ENCODE results near the gene ADCY2. TPM values are rescaled to one million over a fixed set of nuclear protein-coding genes. Genes with fewer than 3 reads are reported as not detected.

The ADCY2 gene
- total RNA-seq, 4 donors from 2014 or later, result 0.34 to 2.7 (median 1.5) TPM

DNA sequence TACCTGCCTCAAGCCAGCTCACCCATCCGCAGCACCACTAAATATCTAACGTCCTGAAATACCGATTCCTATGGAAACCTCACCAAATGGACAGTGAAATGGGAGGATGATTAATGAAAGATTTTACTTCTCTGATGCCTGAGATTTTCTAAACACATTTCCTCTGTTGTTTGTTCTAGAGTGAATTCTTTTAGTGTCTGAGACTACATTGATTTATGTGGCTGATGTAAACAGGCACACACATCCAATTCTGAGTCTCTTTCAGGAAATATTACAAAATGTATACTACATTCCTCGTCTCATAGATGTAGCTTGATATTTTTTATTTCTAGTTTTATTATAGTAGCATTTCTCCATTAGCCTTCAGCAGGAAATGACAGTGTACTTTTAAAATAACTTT lies 20.5 kb upstream of the ADCY2 start:
- DNase-seq, result no peak
- Histone ChIP-seq H3K27ac (no peak overlapping the region), H3K9me3 (no peaks in the 10 kb centered on the region), H3K4me1 (no peaks in the 10 kb centered on the region), H3K36me3 (no peaks in the 10 kb centered on the region), H3K4me3 (replicated peaks in 1 of 3) (no peak overlapping the region), H3K27me3 (no peaks in the 10 kb centered on the region)
- 87% methylated on average over 4 of the region's 4 CpGs for WGBS, 2 donors
- intact Hi-C loops (cut with DNase I), result no loop called here
- TF ChIP-seq, protein P1, sequence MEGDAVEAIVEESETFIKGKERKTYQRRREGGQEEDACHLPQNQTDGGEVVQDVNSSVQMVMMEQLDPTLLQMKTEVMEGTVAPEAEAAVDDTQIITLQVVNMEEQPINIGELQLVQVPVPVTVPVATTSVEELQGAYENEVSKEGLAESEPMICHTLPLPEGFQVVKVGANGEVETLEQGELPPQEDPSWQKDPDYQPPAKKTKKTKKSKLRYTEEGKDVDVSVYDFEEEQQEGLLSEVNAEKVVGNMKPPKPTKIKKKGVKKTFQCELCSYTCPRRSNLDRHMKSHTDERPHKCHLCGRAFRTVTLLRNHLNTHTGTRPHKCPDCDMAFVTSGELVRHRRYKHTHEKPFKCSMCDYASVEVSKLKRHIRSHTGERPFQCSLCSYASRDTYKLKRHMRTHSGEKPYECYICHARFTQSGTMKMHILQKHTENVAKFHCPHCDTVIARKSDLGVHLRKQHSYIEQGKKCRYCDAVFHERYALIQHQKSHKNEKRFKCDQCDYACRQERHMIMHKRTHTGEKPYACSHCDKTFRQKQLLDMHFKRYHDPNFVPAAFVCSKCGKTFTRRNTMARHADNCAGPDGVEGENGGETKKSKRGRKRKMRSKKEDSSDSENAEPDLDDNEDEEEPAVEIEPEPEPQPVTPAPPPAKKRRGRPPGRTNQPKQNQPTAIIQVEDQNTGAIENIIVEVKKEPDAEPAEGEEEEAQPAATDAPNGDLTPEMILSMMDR (IDR thresholded peaks at IDR 0.05), result no peak
- no peak for TF ChIP-seq POLR2A (IDR thresholded peaks at IDR 0.05)

- TF ChIP-seq, protein P1 (IDR thresholded peaks at IDR 0.05), result no peak
- no peak for TF ChIP-seq POLR2A (IDR thresholded peaks at IDR 0.05)
- no peak overlapping the region for H3K27ac ChIP-seq
- WGBS, 2 donors, result 64% methylated on average over 3 of the region's 3 CpGs
Observed at GRCh38 chr5:7376871-7377270, 19.1 kb upstream of the ADCY2 start.

DNA sequence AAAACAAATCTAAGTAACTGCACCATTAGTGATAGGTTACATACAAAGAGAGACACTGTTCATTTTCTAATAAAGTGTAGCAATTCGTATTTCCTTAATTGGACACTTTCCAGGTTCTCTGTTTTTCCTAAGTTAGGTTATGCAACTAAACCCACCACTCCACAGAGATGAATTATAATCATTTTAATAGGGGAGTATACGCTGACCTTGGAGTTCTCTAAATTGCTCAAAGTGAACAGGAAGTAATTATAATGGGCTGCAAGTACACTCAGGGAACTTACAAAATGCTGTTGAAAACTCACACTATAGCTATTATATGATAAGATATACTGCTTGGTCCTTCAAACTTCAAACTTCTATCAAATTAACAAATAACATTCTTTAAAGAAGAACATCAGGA lies 18.2 kb upstream of the ADCY2 start:
- 60% methylated on average over 2 of the region's 2 CpGs for WGBS, 2 donors
- H3K27me3 ChIP-seq, result no peaks in the 10 kb centered on the region

More at GRCh38 chr5:7376871-7377270, 19.1 kb upstream of the ADCY2 start:
- Histone ChIP-seq H3K4me3 (replicated peaks in 1 of 3) (no peak overlapping the region), H3K27me3 (no peaks in the 10 kb centered on the region), H3K9me3 (no peaks in the 10 kb centered on the region), H3K4me1 (no peaks in the 10 kb centered on the region), H3K36me3 (no peaks in the 10 kb centered on the region)
- no peak for DNase-seq
- intact Hi-C loops (cut with DNase I), result no loop called here

DNA sequence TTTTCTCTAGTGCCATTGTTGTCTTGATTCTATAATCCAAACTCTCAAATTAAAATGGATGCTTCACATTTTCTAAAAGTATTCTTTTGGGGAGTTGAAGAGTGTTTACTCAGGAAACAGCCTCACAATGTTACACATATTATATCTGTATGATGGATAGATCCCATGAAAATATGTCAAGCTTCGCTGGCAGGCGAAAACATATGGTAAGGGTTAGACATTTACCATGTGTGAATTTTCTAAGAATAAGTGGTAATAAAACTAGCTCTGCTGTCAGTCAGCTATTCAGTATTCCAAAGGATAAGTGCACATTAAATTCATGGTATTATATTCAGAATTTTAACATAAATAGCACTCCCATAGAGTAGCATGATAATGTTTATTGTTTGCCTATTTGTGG lies 13.3 kb upstream of the ADCY2 start:
- no peak for DNase-seq
- TF ChIP-seq, protein P1 (IDR thresholded peaks at IDR 0.05), result no peak
- no peak for TF ChIP-seq POLR2A (IDR thresholded peaks at IDR 0.05)
- WGBS, 2 donors, result 81 to 88% methylated on average over 2 of the region's 2 CpGs
- no peaks in the 10 kb centered on the region for H3K9me3 ChIP-seq
- no peak overlapping the region for H3K4me3 ChIP-seq (replicated peaks in 1 of 3)
- H3K27ac ChIP-seq, result no peak overlapping the region
- no peaks in the 10 kb centered on the region for H3K36me3 ChIP-seq
- intact Hi-C loops (cut with DNase I), result no loop called here
- no peaks in the 10 kb centered on the region for H3K4me1 ChIP-seq
- H3K27me3 ChIP-seq, result no peaks in the 10 kb centered on the region

More for the DNA sequence above, 18.2 kb upstream of the ADCY2 start:
- Histone ChIP-seq H3K4me3 (replicated peaks in 1 of 3) (no peak overlapping the region), H3K27ac (no peak overlapping the region), H3K4me1 (no peaks in the 10 kb centered on the region), H3K36me3 (no peaks in the 10 kb centered on the region), H3K9me3 (no peaks in the 10 kb centered on the region)
- intact Hi-C loops (cut with DNase I), result no loop called here
- no peak for TF ChIP-seq POLR2A (IDR thresholded peaks at IDR 0.05)
- DNase-seq, result no peak

GRCh38 chr5:7385681-7386080 lies 10.3 kb upstream of the ADCY2 start:
- DNase-seq, result no peak
- H3K27me3 ChIP-seq, result no peaks in the 10 kb centered on the region
- 82 to 85% methylated on average over 6 of the region's 6 CpGs for WGBS, 2 donors
- no peak overlapping the region for H3K4me3 ChIP-seq (replicated peaks in 1 of 3)
- no peak for TF ChIP-seq POLR2A (IDR thresholded peaks at IDR 0.05)
- TF ChIP-seq, protein P1 (IDR thresholded peaks at IDR 0.05), result no peak
- H3K9me3 ChIP-seq, result no peaks in the 10 kb centered on the region
- H3K27ac ChIP-seq, result no peak overlapping the region
- intact Hi-C loops (cut with DNase I), result no loop called here
- no peaks in the 10 kb centered on the region for H3K4me1 ChIP-seq
- H3K36me3 ChIP-seq, result no peaks in the 10 kb centered on the region

DNA sequence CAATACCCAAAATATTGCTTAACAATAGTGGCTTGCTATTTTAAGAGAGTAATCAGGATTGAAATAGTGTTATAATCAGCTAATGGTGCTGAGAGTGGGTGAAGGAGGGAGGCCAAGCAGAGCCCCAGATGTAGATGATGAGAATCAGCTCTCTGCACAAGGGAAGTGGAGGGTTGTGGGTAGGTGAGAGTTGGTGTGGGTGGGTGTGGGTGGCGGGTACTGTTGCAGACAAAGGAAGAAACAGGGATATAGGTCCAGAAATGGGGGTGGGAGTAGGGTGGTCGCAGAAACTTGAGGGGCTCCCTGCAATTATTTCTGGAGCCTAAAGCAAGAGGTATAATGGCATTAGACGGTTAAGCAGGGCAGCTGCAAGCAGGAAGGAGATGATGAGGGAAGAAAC lies 7.4 kb upstream of the ADCY2 start:
- Histone ChIP-seq H3K9me3 (no peaks in the 10 kb centered on the region), H3K36me3 (no peaks in the 10 kb centered on the region), H3K4me3 (replicated peaks in 1 of 3) (no peak overlapping the region), H3K4me1 (no peaks in the 10 kb centered on the region), H3K27ac (no peak overlapping the region), H3K27me3 (no peaks in the 10 kb centered on the region)
- no peak for DNase-seq
- WGBS, 2 donors, result 77 to 79% methylated on average over 3 of the region's 3 CpGs
- no peak for TF ChIP-seq POLR2A (IDR thresholded peaks at IDR 0.05)
- TF ChIP-seq, protein P1 (IDR thresholded peaks at IDR 0.05), result no peak
- intact Hi-C loops (cut with DNase I), result no loop called here
